Fibroblast of villous mesenchyme (primary cell): ENCODE results near the gene OGFOD1. TPM values are rescaled to one million over a fixed set of nuclear protein-coding genes. Genes with fewer than 3 reads are reported as not detected.
"Not testable (repeated sequence)": the region's sequence is repeated elsewhere in the genome, so short reads cannot be mapped to it uniquely, and the experiment has no call there.

Experiments used
- DNase-seq: peaks from one replicate; pipeline ENCODE4 v3.0.0-alpha.2; 2010; ENCODE audit warnings: low read depth
- H3K4me3 ChIP-seq: 2 replicates; pipeline ENCODE4 v1.5.1; 2011; ENCODE audit warnings: low read depth, mild to moderate bottlenecking, low read length
- total RNA-seq: library from RNA; depleted of rRNA; stranded (reverse); fragments of >200 nt; gene quantifications from 2 replicates; pipeline ENCODE4 v1.2.3, GENCODE V29; 2012
- TF ChIP-seq, protein P1 (sequence below): IDR thresholded peaks from 2 replicates; pipeline ENCODE4 v1.5.1; 2012; ENCODE audit warnings: low read depth, mild to moderate bottlenecking, low read length; ENCODE audit not compliant: insufficient read depth

OGFOD1 gene
- total RNA-seq, 1 donor: 65.6 TPM

DNA sequence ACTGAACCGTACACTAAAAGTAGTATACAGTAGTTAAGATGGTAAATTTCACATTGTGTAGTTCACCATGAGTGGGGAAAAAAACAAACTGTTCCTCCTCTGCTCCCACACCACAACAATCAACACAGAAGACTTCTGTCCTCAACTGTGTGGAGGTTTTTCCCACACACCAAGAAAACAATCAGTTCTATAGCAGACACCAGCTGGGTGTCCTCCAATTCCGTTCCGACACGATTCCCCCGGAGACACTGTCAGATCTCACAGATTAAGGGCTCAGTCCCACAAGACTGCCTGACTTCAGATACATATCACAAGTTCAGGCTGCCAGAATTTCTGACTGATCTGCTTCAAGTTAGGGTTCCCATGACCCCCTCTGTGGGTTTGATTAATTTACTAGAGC lies 36.7 kb downstream of the OGFOD1 start:
- no peak for DNase-seq
- no peak overlapping the region for H3K4me3 ChIP-seq
- TF ChIP-seq, protein P1, sequence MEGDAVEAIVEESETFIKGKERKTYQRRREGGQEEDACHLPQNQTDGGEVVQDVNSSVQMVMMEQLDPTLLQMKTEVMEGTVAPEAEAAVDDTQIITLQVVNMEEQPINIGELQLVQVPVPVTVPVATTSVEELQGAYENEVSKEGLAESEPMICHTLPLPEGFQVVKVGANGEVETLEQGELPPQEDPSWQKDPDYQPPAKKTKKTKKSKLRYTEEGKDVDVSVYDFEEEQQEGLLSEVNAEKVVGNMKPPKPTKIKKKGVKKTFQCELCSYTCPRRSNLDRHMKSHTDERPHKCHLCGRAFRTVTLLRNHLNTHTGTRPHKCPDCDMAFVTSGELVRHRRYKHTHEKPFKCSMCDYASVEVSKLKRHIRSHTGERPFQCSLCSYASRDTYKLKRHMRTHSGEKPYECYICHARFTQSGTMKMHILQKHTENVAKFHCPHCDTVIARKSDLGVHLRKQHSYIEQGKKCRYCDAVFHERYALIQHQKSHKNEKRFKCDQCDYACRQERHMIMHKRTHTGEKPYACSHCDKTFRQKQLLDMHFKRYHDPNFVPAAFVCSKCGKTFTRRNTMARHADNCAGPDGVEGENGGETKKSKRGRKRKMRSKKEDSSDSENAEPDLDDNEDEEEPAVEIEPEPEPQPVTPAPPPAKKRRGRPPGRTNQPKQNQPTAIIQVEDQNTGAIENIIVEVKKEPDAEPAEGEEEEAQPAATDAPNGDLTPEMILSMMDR: no peak

DNA sequence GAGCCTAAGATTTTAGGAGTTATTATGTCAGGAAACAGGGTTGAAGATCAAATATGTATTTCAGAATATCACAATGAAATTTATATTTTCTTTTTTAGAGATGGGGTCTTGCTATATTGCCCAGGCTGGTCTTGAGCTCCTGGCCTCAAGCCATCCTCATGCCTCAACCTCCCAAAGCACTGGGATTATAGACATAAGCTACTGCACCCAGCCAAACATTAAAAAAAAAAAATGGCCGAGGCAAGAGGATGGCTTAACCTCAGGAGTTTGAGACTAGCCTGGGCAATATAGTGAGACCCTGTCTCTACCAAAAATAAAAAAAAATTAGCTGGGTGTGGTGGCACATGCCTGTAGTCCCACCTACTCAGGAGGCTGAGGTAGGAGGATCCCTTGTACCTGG lies 37.5 kb downstream of the OGFOD1 start:
- not testable (repeated sequence) for H3K4me3 ChIP-seq, DNase-seq

DNA sequence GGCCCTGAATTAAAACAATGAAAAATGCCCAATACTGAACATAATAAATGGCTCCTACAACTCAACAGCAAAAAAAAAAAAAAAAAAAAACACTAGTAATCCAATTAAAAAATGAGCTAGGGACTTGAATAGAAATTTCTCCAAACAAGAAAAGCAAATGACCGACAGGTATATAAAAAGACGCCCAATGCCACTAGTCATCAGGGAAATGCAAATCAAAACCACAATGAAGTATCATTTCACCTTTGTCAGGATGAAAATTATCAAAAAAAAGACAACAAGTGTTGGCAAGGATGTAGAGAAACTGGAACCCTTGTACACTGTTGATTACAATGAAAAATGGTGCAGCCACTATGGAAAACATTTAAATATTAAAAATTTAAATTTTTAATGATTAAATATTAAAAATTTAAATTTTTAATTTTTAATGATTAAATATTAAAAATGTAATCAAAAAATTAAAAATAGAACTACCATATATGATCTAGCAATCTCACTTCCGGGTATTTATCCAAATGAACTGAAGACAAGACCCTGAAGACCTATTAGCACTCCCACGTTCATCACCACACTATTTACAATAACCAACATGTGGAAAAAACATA lies 40.4 kb downstream of the OGFOD1 start:
- DNase-seq: no peak
- TF ChIP-seq, protein P1: no peak
- no peak overlapping the region for H3K4me3 ChIP-seq

- no peak for DNase-seq
- TF ChIP-seq, protein P1: no peak
- no peak overlapping the region for H3K4me3 ChIP-seq
These were observed 41.8 kb downstream of the OGFOD1 start for GRCh38 chr16:56493126-56493525.

DNA sequence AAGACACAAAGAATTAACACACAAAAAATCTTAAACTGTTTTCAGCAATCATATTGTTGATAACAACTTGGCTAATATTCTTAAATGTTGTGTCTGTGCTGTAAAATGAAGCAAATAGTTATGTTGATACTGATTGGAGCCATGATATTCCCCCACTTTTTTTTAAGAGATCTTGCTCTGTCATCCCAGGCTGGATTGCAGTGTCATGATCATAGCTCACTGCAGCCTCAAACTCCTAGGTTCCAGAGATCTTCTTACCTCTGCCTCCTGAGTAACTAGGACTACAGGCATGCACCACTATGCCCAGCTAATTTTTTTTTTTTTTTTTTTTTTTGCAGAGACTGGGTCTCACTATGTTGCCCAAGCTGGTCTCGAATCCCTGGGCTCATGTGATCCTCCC lies 42.5 kb downstream of the OGFOD1 start:
- no peak for DNase-seq
- TF ChIP-seq, protein P1: no peak
- no peak overlapping the region for H3K4me3 ChIP-seq

GRCh38 chr16:56505181-56505580 lies 53.8 kb downstream of the OGFOD1 start:
- TF ChIP-seq, protein P1: no peak
- DNase-seq: no peak
- H3K4me3 ChIP-seq: no peak overlapping the region

DNA sequence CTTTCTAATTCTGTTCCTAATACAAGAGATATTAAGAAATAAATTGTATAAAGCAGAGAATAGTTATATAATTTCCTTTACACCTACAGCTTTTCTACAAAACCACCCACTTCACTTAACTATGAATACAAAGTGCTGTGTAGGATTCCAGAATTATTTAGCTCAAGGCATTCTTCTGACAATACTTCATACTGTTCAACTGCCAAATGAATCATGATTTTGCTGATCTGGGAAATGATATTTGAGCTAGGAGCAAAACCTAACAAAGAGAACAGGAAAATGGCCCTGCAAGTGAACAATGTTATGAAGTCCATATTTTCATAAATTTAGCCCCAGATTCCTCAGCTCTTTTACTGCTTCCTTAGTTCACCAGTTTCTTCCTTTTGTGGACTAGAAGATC lies 55.6 kb downstream of the OGFOD1 start:
- TF ChIP-seq, protein P1: no peak
- no peak overlapping the region for H3K4me3 ChIP-seq
- DNase-seq: peak; percentile 27
